NB4 (cell line): Measurements from ENCODE around the gene DSCAM.

Source experiments
- MYC ChIP-seq: IDR thresholded peaks from 2 replicates; pipeline ENCODE4 v1.6.1; 2011; ENCODE audit warnings: low read depth, low read length
- TF ChIP-seq, protein P1 (sequence below): IDR thresholded peaks from one replicate; pipeline ENCODE4 v1.5.1; 2012; ENCODE audit warnings: low read depth, low read length

DNA sequence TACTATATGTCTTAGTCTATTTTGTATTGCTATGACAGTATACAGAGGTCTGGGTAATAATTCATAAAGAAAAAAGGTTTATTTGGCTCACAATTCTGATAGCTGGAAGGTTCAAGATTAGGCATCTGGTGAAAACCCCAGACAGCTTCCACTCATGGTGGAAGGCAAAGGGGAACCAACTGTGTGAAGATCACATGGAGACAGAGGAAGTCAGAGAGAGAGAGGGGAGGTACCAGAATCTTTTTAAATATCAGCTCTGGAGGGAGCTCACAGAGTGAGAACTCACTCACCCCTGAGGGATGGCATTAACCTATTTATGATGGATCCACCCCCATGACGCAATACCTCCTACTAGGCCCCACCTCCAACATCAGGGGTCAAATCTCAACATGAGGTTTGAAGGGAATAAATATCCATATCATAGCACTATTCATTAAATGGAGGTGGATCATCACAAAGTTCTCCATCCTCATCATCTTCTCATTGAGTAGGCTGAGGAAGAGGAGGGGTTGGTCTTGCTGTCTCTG lies 290.5 kb downstream of the DSCAM start:
- TF ChIP-seq, protein P1, sequence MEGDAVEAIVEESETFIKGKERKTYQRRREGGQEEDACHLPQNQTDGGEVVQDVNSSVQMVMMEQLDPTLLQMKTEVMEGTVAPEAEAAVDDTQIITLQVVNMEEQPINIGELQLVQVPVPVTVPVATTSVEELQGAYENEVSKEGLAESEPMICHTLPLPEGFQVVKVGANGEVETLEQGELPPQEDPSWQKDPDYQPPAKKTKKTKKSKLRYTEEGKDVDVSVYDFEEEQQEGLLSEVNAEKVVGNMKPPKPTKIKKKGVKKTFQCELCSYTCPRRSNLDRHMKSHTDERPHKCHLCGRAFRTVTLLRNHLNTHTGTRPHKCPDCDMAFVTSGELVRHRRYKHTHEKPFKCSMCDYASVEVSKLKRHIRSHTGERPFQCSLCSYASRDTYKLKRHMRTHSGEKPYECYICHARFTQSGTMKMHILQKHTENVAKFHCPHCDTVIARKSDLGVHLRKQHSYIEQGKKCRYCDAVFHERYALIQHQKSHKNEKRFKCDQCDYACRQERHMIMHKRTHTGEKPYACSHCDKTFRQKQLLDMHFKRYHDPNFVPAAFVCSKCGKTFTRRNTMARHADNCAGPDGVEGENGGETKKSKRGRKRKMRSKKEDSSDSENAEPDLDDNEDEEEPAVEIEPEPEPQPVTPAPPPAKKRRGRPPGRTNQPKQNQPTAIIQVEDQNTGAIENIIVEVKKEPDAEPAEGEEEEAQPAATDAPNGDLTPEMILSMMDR = no peak
- TF ChIP-seq MYC = no peak
